ENCODE data around the gene LAMC3. TPM values are rescaled to one million over a fixed set of nuclear protein-coding genes. Genes with fewer than 3 reads are reported as not detected.

Gene LAMC3
- total and polyA plus RNA-seq, 2 experiments from 2014 or later, result 5.4 to 14.0 TPM

GRCh38 chr9:131065599-131065998 is 56.6 kb downstream of the LAMC3 start:
- Histone ChIP-seq H3K4me3 (no peak overlapping the region), H3K27ac (no peak overlapping the region), H3K27me3 (no peaks in the 10 kb centered on the region), H3K9me3 (ENCODE audit: low read depth) (no peaks in the 10 kb centered on the region), H3K36me3 (no peaks in the 10 kb centered on the region), H3K4me1 (ENCODE audit: low read depth) (no peaks in the 10 kb centered on the region)
- TF ChIP-seq CTCF (IDR thresholded peaks at IDR 0.05; ENCODE audit: low read depth, low read length), result no peak
- DNase-seq (ENCODE audit: low read depth in 1 of 2, low spot score in 1 of 2), result no peak

GRCh38 chr9:131067625-131068024 is 58.7 kb downstream of the LAMC3 start:
- H3K36me3 ChIP-seq, result no peaks in the 10 kb centered on the region
- H3K4me3 ChIP-seq, result no peak overlapping the region
- TF ChIP-seq CTCF (IDR thresholded peaks at IDR 0.05; ENCODE audit: low read depth, low read length), result no peak
- no peaks in the 10 kb centered on the region for H3K9me3 ChIP-seq (ENCODE audit: low read depth)
- no peak for DNase-seq (ENCODE audit: low read depth in 1 of 2, low spot score in 1 of 2)
- H3K27me3 ChIP-seq, result no peaks in the 10 kb centered on the region
- no peak overlapping the region for H3K27ac ChIP-seq
- no peaks in the 10 kb centered on the region for H3K4me1 ChIP-seq (ENCODE audit: low read depth)

GRCh38 chr9:131068076-131068816 is 59.3 kb downstream of the LAMC3 start:
- no peaks in the 10 kb centered on the region for H3K27me3 ChIP-seq
- no peak for DNase-seq (ENCODE audit: low read depth in 1 of 2, low spot score in 1 of 2)
- H3K9me3 ChIP-seq (ENCODE audit: low read depth), result no peaks in the 10 kb centered on the region
- H3K4me3 ChIP-seq, result no peak overlapping the region
- no peaks in the 10 kb centered on the region for H3K4me1 ChIP-seq (ENCODE audit: low read depth)
- no peak overlapping the region for H3K27ac ChIP-seq
- TF ChIP-seq CTCF (IDR thresholded peaks at IDR 0.05; ENCODE audit: low read depth, low read length), result no peak
- H3K36me3 ChIP-seq, result no peaks in the 10 kb centered on the region

- no peak for TF ChIP-seq CTCF (IDR thresholded peaks at IDR 0.05; ENCODE audit: low read depth, low read length)
- DNase-seq (ENCODE audit: low read depth in 1 of 2, low spot score in 1 of 2), result no peak
- Histone ChIP-seq H3K9me3 (ENCODE audit: low read depth) (no peaks in the 10 kb centered on the region), H3K27me3 (no peaks in the 10 kb centered on the region), H3K4me1 (ENCODE audit: low read depth) (no peaks in the 10 kb centered on the region), H3K36me3 (no peaks in the 10 kb centered on the region), H3K27ac (no peak overlapping the region), H3K4me3 (no peak overlapping the region)
These were observed 60.7 kb downstream of the LAMC3 start for GRCh38 chr9:131069699-131070098.

- no peak overlapping the region for H3K4me3 ChIP-seq
- no peaks in the 10 kb centered on the region for H3K9me3 ChIP-seq (ENCODE audit: low read depth)
- no peak overlapping the region for H3K27ac ChIP-seq
- no peaks in the 10 kb centered on the region for H3K27me3 ChIP-seq
- H3K36me3 ChIP-seq, result no peaks in the 10 kb centered on the region
- TF ChIP-seq CTCF (IDR thresholded peaks at IDR 0.05; ENCODE audit: low read depth, low read length), result no peak
- DNase-seq (ENCODE audit: low read depth in 1 of 2, low spot score in 1 of 2), result no peak
- no peaks in the 10 kb centered on the region for H3K4me1 ChIP-seq (ENCODE audit: low read depth)
These were observed 63.3 kb downstream of the LAMC3 start for GRCh38 chr9:131072107-131072870.
